ENCODE results near the gene STMND1. TPM values are rescaled to one million over a fixed set of nuclear protein-coding genes. Genes with fewer than 3 reads are reported as not detected.

The STMND1 gene
- total RNA-seq = not detected in 2 replicates

DNA sequence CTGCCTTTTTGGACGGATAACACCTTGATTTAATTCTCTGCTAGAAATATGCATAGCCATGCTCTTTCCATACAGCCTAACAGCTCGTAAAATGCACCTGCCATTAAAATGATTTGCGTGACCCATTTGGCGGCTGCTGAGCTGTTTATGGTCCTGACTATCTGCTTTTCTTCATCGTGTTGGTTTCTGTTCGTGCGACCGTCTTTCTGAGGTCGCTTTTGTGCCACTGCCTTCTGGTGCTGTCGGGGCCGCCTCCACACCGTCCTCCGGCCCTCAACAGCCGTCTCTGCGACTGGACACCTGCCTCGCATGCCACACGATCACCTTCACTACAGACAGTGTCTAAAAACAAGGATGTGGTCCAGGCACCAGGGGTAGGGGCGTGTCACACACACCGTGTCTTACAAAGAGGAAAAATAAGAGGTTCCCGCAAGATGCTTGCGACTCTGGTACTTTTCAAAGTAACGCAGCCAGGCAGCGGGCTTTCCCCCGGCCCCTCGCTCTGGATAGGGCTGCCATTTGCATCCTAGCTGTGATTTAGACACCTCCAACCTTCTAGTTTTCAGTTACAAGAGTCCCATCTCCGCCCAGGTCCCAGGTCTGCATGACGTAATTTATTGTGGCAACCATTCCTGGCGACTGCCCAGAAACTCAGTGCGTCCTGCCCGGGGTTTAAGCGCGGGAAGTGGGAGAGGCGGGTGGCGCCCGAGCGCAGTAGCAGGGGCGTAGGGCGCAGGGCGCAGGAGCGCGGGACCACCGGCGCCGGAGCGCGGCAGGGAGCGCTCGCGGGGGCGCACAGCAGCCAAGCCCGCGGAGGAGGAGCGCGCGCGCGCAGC lies at the start of gene STMND1:
TSS of gene STMND1 (plus strand) at position 629 of the 836 bp plus-strand sequence. CDS start 208 bp downstream, outside the sequence.

Other genes with a start within 250 kb of the STMND1 start
- 0.22 and 0.34 TPM in 2 replicates for gene RBM24, start 179.3 kb downstream of the STMND1 start, total RNA-seq

All from dermis lymphatic vessel endothelial cell (primary cell).